ENCODE results near the gene GDF15.
"Not testable (repeated sequence)": the region's sequence is repeated elsewhere in the genome, so short reads cannot be mapped to it uniquely, and the experiment has no call there.

The GDF15 gene

GRCh38 chr19:18392417-18392816 lies 6.5 kb downstream of the GDF15 start:
- no peak for DNase-seq (ENCODE audit: low read depth)

GRCh38 chr19:18392926-18393325 lies 7.0 kb downstream of the GDF15 start:
- no peak for DNase-seq (ENCODE audit: low read depth)

GRCh38 chr19:18393836-18394235 lies 7.9 kb downstream of the GDF15 start:
- DNase-seq (ENCODE audit: low read depth) = no peak

GRCh38 chr19:18396471-18397241 lies 10.7 kb downstream of the GDF15 start:
- no peak for DNase-seq (ENCODE audit: low read depth)

GRCh38 chr19:18397242-18398202 lies 11.6 kb downstream of the GDF15 start, which contains the start of gene LRRC25:
TSS of gene LRRC25 (minus strand) at chr19:18397622. CDS start at chr19:18396963, 659 bp downstream.
- no peak for DNase-seq (ENCODE audit: low read depth)

- no peak for DNase-seq (ENCODE audit: low read depth)
These were observed 13.1 kb downstream of the GDF15 start for GRCh38 chr19:18399008-18399407.

- no peak for DNase-seq (ENCODE audit: low read depth)
These were observed 15.7 kb downstream of the GDF15 start for GRCh38 chr19:18401580-18402112.

- not testable (repeated sequence) for DNase-seq (ENCODE audit: low read depth)
These were observed 16.7 kb downstream of the GDF15 start for GRCh38 chr19:18402455-18403248.

- not testable (repeated sequence) for DNase-seq (ENCODE audit: low read depth)
These were observed 19.8 kb downstream of the GDF15 start for GRCh38 chr19:18405754-18406153.

- no peak for DNase-seq (ENCODE audit: low read depth)
These were observed 20.8 kb downstream of the GDF15 start for GRCh38 chr19:18406749-18407148.

- no peak for DNase-seq (ENCODE audit: low read depth)
These were observed 22.1 kb downstream of the GDF15 start for GRCh38 chr19:18408053-18408476.

- DNase-seq (ENCODE audit: low read depth) = no peak
These were observed 26.8 kb downstream of the GDF15 start for GRCh38 chr19:18412610-18413239.

GRCh38 chr19:18414504-18415177 lies 28.7 kb downstream of the GDF15 start:
- no peak for DNase-seq (ENCODE audit: low read depth)

GRCh38 chr19:18415178-18415867 lies 29.4 kb downstream of the GDF15 start:
- DNase-seq (ENCODE audit: low read depth) = no peak

GRCh38 chr19:18416778-18417249 lies 30.9 kb downstream of the GDF15 start:
- no peak for DNase-seq (ENCODE audit: low read depth)

- no peak for DNase-seq (ENCODE audit: low read depth)
These were observed 31.5 kb downstream of the GDF15 start for GRCh38 chr19:18417250-18418028.

GRCh38 chr19:18418029-18418482 lies 32.1 kb downstream of the GDF15 start:
- DNase-seq (ENCODE audit: low read depth) = no peak

GRCh38 chr19:18418483-18419194 lies 32.7 kb downstream of the GDF15 start:
- DNase-seq (ENCODE audit: low read depth) = no peak
